ENCODE data around the gene EML1. TPM values are rescaled to one million over a fixed set of nuclear protein-coding genes. Genes with fewer than 3 reads are reported as not detected.

The EML1 gene
- total RNA-seq, 1 donor from 2014 or later = 36.4 TPM

- Mint-ChIP-seq H3K4me1 (ENCODE audit: low read depth) (peaks cover 8% of the 10 kb centered on the region), H3K9me3 (ENCODE audit: low read depth) (no peaks in the 10 kb centered on the region), H3K27ac (ENCODE audit: unreplicated experiment) (peak overlapping the region; percentile 20), H3K36me3 (ENCODE audit: low read depth) (no peaks in the 10 kb centered on the region), H3K27me3 (ENCODE audit: low read depth) (no peaks in the 10 kb centered on the region), H3K4me3 (ENCODE audit: unreplicated experiment) (no peak overlapping the region)
- TF ChIP-seq CTCF (IDR thresholded peaks at IDR 0.05) = no peak
- no peak for DNase-seq (ENCODE audit: low spot score)
Observed at GRCh38 chr14:99950181-99950580, 157.0 kb downstream of the EML1 start.

GRCh38 chr14:99951085-99951484 is 157.9 kb downstream of the EML1 start:
- Mint-ChIP-seq H3K36me3 (ENCODE audit: low read depth) (no peaks in the 10 kb centered on the region), H3K9me3 (ENCODE audit: low read depth) (no peaks in the 10 kb centered on the region), H3K4me3 (ENCODE audit: unreplicated experiment) (no peak overlapping the region), H3K4me1 (ENCODE audit: low read depth) (peaks cover 8% of the 10 kb centered on the region), H3K27ac (ENCODE audit: unreplicated experiment) (no peak overlapping the region), H3K27me3 (ENCODE audit: low read depth) (no peaks in the 10 kb centered on the region)
- DNase-seq (ENCODE audit: low spot score) = no peak
- TF ChIP-seq CTCF (IDR thresholded peaks at IDR 0.05) = no peak

- peaks cover 8% of the 10 kb centered on the region for H3K4me1 Mint-ChIP-seq (ENCODE audit: low read depth)
- DNase-seq (ENCODE audit: low spot score) = no peak
- no peaks in the 10 kb centered on the region for H3K9me3 Mint-ChIP-seq (ENCODE audit: low read depth)
- no peaks in the 10 kb centered on the region for H3K36me3 Mint-ChIP-seq (ENCODE audit: low read depth)
- H3K4me3 Mint-ChIP-seq (ENCODE audit: unreplicated experiment) = no peak overlapping the region
- no peaks in the 10 kb centered on the region for H3K27me3 Mint-ChIP-seq (ENCODE audit: low read depth)
- H3K27ac Mint-ChIP-seq (ENCODE audit: unreplicated experiment) = no peak overlapping the region
- TF ChIP-seq CTCF (IDR thresholded peaks at IDR 0.05) = no peak
Observed at GRCh38 chr14:99952039-99952438, 158.8 kb downstream of the EML1 start.

- Mint-ChIP-seq H3K36me3 (ENCODE audit: low read depth) (no peaks in the 10 kb centered on the region), H3K4me1 (ENCODE audit: low read depth) (peaks cover 8% of the 10 kb centered on the region), H3K27ac (ENCODE audit: unreplicated experiment) (no peak overlapping the region), H3K4me3 (ENCODE audit: unreplicated experiment) (no peak overlapping the region), H3K9me3 (ENCODE audit: low read depth) (no peaks in the 10 kb centered on the region), H3K27me3 (ENCODE audit: low read depth) (no peaks in the 10 kb centered on the region)
- DNase-seq (ENCODE audit: low spot score) = no peak
- TF ChIP-seq CTCF (IDR thresholded peaks at IDR 0.05) = no peak
Observed at GRCh38 chr14:99952453-99952852, 159.2 kb downstream of the EML1 start.

- H3K4me1 Mint-ChIP-seq (ENCODE audit: low read depth) = peaks cover 3% of the 10 kb centered on the region
- TF ChIP-seq CTCF (IDR thresholded peaks at IDR 0.05) = no peak
- no peak for DNase-seq (ENCODE audit: low spot score)
- H3K27ac Mint-ChIP-seq (ENCODE audit: unreplicated experiment) = no peak overlapping the region
- no peaks in the 10 kb centered on the region for H3K36me3 Mint-ChIP-seq (ENCODE audit: low read depth)
- H3K27me3 Mint-ChIP-seq (ENCODE audit: low read depth) = peaks cover 2% of the 10 kb centered on the region
- no peak overlapping the region for H3K4me3 Mint-ChIP-seq (ENCODE audit: unreplicated experiment)
- no peaks in the 10 kb centered on the region for H3K9me3 Mint-ChIP-seq (ENCODE audit: low read depth)
Observed at GRCh38 chr14:99955826-99956455, 162.7 kb downstream of the EML1 start.
